Measurements from ENCODE around the gene SEMA5B. TPM values are rescaled to one million over a fixed set of nuclear protein-coding genes. Genes with fewer than 3 reads are reported as not detected.

Gene SEMA5B
- total RNA-seq, 1 experiment from 2014 or later: 9.4 TPM

DNA sequence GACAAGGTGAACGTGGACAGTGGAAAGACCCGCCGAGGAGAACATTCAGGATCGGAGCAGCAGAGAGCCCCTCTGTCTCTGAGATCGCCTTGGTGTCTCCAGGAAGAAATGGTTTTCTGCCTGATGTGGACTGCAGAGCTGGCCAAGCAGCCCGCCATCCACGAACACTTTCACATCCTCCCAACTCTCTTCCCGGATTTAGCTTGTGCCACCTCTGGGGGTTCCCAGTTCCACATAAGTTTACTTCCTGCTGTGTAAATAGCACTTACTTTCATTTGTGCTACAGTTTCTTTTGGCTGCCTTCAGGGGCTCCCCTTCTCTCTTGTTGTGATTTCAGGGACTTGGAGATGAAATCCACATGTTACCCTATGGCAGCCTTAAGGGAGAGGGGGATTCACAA is 48.4 kb downstream of the SEMA5B start:
- no peak overlapping the region for H3K4me3 Mint-ChIP-seq
- no peak overlapping the region for H3K27ac ChIP-seq (ENCODE audit: insufficient read length, low read depth, low read length)
- no peak overlapping the region for H2BK5ac ChIP-seq (ENCODE audit: insufficient read length, low read length)
- no peak overlapping the region for H3K23ac ChIP-seq (ENCODE audit: insufficient read length, low read depth, low read length)
- no peaks in the 10 kb centered on the region for H3K9me3 ChIP-seq (ENCODE audit: control insufficient read depth, low read depth, low read length)
- H3K18ac ChIP-seq (ENCODE audit: insufficient read length, low read depth, low read length): no peak overlapping the region
- no peak overlapping the region for H4K8ac ChIP-seq (replicated peaks; ENCODE audit: insufficient read length, low read depth, low read length)
- H2AFZ ChIP-seq (ENCODE audit: low read length): no peak overlapping the region
- H3K56ac ChIP-seq (ENCODE audit: insufficient read length, low read depth, low read length): no peak overlapping the region
- H3K4me1 Mint-ChIP-seq: peaks cover 69 to 79% of the 10 kb centered on the region in 2 experiments
- H3K14ac ChIP-seq (ENCODE audit: insufficient read depth, low read length): peak overlapping the region; percentile 21
- no peak overlapping the region for H4K5ac ChIP-seq (ENCODE audit: insufficient read length, low read depth, low read length)
- no peaks in the 10 kb centered on the region; a peak in 1 of 5 replicates for H3K9me3 Mint-ChIP-seq
- no peaks in the 10 kb centered on the region; the same call in 1 of the 2 replicates for H3K27me3 ChIP-seq (ENCODE audit: insufficient read depth, low read length)
- no peak overlapping the region for H2AK5ac ChIP-seq (ENCODE audit: insufficient read length, low read length)
- H2BK15ac ChIP-seq (ENCODE audit: low read depth, low read length): no peak overlapping the region
- no peak overlapping the region for H4K91ac ChIP-seq (ENCODE audit: insufficient read length, low read depth, low read length)
- H2BK12ac ChIP-seq (ENCODE audit: insufficient read length, low read depth, low read length): no peak overlapping the region
- H3K23me2 ChIP-seq (ENCODE audit: insufficient read length, low read depth, low read length, poor library complexity, severe bottlenecking): no peaks in the 10 kb centered on the region
- no peak overlapping the region for H3K9ac ChIP-seq (ENCODE audit: extremely low read depth, insufficient read length, low read length)
- H3K36me3 Mint-ChIP-seq (ENCODE audit: insufficient read depth in 1 of 3, low read depth in 3 of 3): no peaks in the 10 kb centered on the region; a peak in 1 of 7 replicates
- peaks cover 28% of the 10 kb centered on the region for H3K27me3 Mint-ChIP-seq (ENCODE audit: low read depth)
- whole genome bisulfite sequencing (ENCODE audit: extremely low coverage, insufficient read length, low lambda C conversion rate): no CpG with 5 or more reads among the region's 8 CpGs
- H3K4me1 ChIP-seq (ENCODE audit: insufficient read depth, low read length): peaks cover 15% of the 10 kb centered on the region
- peaks cover 2% of the 10 kb centered on the region for H4K20me1 ChIP-seq (ENCODE audit: control insufficient read depth, insufficient read depth, insufficient read length)
- no peak overlapping the region for H2BK120ac ChIP-seq (ENCODE audit: low read depth, low read length, poor library complexity, severe bottlenecking)
- DNase-seq: no peak
- H3K27ac Mint-ChIP-seq: no peak overlapping the region; a peak in 1 of 7 replicates
- no peak overlapping the region for H3K4me2 ChIP-seq (ENCODE audit: insufficient read depth, insufficient read length, low read length)
- H3K79me1 ChIP-seq (ENCODE audit: insufficient read depth, low read depth, low read length, poor library complexity, severe bottlenecking): no peaks in the 10 kb centered on the region
- TF ChIP-seq, protein P1, sequence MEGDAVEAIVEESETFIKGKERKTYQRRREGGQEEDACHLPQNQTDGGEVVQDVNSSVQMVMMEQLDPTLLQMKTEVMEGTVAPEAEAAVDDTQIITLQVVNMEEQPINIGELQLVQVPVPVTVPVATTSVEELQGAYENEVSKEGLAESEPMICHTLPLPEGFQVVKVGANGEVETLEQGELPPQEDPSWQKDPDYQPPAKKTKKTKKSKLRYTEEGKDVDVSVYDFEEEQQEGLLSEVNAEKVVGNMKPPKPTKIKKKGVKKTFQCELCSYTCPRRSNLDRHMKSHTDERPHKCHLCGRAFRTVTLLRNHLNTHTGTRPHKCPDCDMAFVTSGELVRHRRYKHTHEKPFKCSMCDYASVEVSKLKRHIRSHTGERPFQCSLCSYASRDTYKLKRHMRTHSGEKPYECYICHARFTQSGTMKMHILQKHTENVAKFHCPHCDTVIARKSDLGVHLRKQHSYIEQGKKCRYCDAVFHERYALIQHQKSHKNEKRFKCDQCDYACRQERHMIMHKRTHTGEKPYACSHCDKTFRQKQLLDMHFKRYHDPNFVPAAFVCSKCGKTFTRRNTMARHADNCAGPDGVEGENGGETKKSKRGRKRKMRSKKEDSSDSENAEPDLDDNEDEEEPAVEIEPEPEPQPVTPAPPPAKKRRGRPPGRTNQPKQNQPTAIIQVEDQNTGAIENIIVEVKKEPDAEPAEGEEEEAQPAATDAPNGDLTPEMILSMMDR (conservative IDR thresholded peaks at IDR 0.05): no peak
- no peak overlapping the region for H2BK20ac ChIP-seq (ENCODE audit: low read depth, low read length, poor library complexity, severe bottlenecking)
- H3K4ac ChIP-seq (ENCODE audit: low read depth, low read length): no peak overlapping the region
- no peaks in the 10 kb centered on the region for H3K79me2 ChIP-seq (ENCODE audit: insufficient read depth, low read length)
- H3T11ph ChIP-seq (ENCODE audit: low read length): no peak overlapping the region

Measured in H9 (cell line).